PFSK-1 (cell line): Measurements from ENCODE around the gene ZNF346.

Experiments
- REST ChIP-seq, 2 experiments: IDR thresholded peaks; 2 replicates each; pipeline versions ENCODE4 v1.6.1 to v1.8.0; 2011 to 2012; ENCODE audit warnings: low read depth in 2 of 2, low read length in 2 of 2, control low read depth in 1 of 2, inconsistent platforms in 1 of 2, mild to moderate bottlenecking in 1 of 2, moderate library complexity in 1 of 2; ENCODE audit not compliant: insufficient read depth in 1 of 2
- SIN3A ChIP-seq: IDR thresholded peaks from 2 replicates; pipeline ENCODE4 v1.6.1; 2012; ENCODE audit warnings: mild to moderate bottlenecking, low read length, moderate library complexity, borderline replicate concordance; ENCODE audit not compliant: insufficient read depth

DNA sequence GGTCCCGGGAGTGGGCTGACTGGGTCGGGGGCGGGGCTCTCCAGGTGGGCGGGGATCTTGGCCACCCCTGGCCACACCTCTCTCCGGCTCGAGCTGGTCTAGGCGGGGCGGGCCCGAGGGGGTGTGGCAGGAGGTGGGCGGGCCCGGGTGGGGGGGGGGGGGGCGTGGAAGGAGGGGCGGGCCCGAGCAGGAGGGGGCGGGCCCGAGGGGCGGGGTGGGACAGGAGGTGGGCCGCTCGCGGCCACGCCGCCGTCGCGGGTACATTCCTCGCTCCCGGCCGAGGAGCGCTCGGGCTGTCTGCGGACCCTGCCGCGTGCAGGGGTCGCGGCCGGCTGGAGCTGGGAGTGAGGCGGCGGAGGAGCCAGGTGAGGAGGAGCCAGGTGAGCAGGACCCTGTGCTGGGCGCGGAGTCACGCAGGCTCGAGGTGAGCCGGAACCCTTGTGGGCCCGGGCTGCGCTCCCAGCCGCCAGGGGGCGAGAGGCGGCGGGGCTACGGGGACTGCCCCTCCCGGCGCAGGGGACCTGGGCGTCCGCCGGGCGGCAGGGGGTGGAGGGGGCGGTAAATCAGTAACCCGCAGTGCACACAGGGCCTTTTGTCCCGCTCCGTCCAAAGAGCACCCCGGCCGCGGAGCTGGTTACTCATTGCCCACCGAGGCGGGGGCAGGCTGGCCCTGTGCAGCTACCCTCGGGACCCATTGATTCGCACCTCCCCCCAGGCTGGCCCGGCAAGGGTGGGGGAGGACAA, 64.3 kb downstream of the ZNF346 start, which contains the start of gene FGFR4:
- TF ChIP-seq REST (IDR thresholded peaks at IDR 0.05; ENCODE audit: insufficient read depth in 1 of 2, low read depth in 2 of 2, low read length in 2 of 2) (no peak), SIN3A (no peak)
